LoVo (cell line): ENCODE measurements around the gene AMER2.

Source experiments
- DNase-seq: peaks from one replicate; pipeline ENCODE4 v3.0.0-alpha.2; 2016; ENCODE audit warnings: low spot score

Gene AMER2, protein sequence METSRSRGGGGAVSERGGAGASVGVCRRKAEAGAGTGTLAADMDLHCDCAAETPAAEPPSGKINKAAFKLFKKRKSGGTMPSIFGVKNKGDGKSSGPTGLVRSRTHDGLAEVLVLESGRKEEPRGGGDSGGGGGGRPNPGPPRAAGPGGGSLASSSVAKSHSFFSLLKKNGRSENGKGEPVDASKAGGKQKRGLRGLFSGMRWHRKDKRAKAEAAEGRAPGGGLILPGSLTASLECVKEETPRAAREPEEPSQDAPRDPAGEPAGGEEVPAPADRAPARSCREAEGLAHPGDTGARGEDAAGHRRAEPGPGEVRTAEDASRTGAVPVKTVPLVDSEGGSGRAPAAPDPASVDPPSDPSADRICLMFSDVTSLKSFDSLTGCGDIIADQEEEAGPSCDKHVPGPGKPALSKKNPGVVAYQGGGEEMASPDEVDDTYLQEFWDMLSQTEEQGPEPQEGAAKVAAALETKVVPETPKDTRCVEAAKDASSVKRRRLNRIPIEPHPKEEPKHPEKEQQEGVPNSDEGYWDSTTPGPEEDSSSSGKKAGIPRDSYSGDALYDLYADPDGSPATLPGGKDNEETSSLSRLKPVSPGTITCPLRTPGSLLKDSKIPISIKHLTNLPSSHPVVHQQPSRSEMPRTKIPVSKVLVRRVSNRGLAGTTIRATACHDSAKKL

DNA sequence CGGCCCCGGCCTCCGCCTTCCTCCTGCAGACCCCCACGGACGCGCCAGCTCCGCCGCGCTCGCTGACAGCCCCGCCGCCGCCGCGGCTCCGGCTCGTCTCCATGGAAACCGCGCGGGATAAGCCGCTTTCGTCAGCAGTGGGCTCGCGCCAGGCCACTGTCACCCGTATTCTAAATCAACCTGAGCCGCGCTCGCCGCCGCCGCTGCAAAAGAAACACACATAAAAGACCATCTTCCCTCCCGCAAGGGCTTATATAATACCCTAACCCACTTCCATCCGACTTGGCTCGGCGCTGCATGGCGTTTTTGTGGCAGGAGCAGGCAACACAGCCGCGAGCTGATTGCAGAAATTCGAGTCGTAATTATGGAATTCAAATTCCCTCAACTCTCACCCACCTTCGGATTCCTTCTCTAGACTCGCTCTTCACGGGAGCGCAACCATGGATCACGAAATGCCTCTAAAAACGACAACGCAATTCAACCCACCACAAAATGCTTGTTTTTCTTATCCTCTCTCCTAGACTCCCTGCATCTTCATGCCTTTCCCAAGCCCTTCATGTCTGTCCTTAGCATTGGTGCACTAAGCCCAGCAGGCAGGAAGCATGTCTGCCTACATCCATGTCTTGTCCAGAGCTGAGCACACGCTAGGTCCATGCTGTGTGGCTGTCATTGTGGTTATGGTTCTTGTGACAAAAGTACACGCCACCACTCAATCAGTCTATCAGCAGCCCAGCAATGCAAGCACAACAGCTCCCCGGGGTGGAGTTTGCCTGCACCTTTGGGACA lies at the start of gene AMER2:
Gene AMER2, minus strand, starts transcription at position 772 of the 786 bp plus-strand sequence. Its CDS starts 669 bp downstream, at position 103.
- no peak for DNase-seq

- no peak for DNase-seq
Measured at GRCh38 chr13:25218019-25218418, 45.9 kb upstream of the AMER2 start.

- DNase-seq = no peak
Measured at GRCh38 chr13:25217023-25217885, 45.2 kb upstream of the AMER2 start.

- no peak for DNase-seq
Measured at GRCh38 chr13:25215253-25215575, 43.1 kb upstream of the AMER2 start.

- no peak for DNase-seq
Measured at GRCh38 chr13:25214491-25215252, 42.6 kb upstream of the AMER2 start.

- DNase-seq = no peak
Measured at GRCh38 chr13:25213715-25214114, 41.6 kb upstream of the AMER2 start.

- DNase-seq = no peak
Measured at GRCh38 chr13:25210842-25211569, 38.9 kb upstream of the AMER2 start.

GRCh38 chr13:25207291-25207810 lies 35.3 kb upstream of the AMER2 start:
- no peak for DNase-seq

DNA sequence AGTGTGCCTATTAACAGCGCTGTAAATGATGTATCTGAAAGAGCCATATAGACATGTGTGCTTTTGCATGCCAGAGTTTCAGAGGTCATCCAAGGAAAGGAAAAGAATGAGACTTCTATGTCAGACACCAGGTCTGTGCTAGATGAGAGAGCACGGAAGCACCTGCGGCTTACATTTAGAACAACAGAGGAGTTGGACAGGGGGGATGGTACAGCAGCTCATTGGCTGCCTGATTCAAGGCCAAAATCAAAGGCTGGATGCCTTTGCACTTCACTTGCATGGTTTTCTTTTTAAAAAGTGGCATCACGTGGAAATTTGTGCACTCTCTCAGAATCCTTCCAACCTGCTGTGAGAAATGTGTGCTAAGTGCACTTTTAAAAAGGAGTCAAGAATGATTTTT lies 32.8 kb upstream of the AMER2 start:
- no peak for DNase-seq

DNA sequence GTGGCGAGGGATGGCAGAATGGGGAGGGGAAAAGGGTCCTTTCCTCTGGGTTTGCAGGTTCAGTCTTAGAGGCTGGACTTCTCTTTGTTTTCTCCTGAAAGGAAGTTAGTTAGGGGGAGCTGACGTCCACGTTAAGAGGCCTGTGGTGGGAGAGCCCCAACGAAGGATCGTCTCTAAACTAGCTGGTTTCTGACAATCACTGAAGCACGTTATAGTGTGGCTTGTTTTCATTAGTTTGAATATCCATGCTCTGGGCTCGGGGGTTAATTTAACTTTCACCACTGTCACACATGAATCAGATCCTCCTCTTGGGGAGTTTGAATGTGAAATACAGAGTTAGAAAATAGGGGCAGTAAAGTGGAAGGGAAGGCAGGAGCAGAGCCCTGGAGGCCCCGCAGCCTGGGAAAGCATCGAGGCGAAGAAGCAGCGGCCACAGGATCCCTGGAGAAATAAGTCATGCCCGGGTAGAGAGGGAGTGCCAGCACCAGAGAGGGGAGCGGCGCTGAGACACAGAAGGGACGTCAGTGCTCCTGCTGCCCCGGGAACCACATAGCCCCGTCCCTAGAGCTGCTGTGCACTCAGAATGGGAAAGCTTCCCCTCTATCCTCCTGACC lies 31.1 kb upstream of the AMER2 start:
- no peak for DNase-seq

DNA sequence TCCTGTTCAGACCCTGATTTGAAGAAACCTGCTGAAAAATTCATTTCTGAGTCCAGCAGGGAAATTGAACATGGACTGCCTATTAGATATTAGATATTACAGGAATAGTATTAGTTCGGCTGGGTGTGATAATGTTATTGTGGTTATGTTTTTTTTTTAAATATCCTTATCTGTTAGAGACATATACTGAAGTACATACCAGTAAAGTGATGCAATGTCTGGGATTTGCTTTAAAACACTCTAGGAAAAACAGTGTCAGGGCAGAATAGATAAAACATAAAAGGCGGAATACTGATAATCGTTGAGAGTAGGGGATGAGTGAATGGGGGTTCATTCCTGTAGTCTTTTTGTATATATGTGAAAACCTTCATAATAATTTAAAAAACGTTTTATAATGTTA lies 28.7 kb upstream of the AMER2 start:
- DNase-seq = no peak

- DNase-seq = no peak
Measured at GRCh38 chr13:25198647-25199046, 26.6 kb upstream of the AMER2 start.

DNA sequence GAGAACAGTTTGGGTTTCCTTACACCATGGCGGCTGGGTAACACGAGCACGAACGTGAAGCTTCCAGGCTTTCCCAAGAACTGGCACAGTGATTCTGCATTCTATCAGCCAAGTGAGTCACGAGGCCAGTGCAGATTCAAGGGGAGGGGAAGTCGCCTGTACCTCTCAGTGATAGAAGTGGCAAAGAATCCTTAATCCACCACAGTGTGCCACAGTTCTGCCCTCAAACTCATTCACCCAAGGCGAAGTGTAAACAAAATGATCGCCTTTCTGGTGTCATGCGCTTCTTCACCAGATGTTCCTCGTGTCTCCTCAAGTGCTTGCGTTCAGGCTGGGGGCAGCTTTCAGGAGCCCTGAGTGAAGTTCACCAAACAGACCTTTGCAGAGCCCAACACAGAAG lies 24.9 kb upstream of the AMER2 start:
- no peak for DNase-seq

DNA sequence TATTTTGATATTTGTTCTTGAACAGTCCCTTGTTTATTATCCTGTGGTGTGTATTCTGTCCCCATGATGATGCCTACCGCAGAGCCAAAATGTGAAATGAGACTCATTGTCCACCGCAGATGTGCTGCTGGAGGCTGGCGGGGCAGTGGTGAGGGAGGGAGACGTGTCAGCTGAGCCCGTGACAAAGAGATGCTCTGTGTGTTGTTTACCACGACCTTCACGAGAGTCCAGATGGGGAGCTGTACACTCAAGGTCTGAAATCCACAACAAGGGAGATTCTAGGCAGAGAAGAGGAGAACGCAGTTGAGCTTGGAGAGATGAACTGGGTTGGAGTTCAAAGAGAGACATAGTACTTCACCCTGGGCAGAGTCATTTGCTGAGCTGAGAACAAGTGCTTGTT lies 20.8 kb upstream of the AMER2 start:
- DNase-seq = no peak

DNA sequence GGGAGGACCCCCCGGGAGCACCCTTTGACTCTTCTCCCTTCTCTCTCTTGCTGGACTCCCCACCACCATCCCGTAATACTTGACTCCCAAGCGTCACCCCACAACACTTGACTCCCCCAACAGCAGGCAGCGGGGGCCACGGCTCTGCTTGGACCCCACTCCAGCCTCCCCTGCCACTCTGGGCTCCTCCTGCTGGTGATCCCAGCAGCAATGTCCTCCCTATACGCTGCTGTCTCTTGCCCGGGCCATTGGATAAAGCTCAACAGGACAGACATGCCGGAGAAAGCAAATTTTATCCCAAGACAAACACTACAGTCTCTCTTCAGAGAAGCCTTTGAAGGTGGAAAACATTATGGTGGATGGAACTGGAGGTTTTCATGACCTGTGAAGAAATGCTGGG lies 20.4 kb upstream of the AMER2 start:
- DNase-seq = no peak

GRCh38 chr13:25192052-25192451 lies 20.0 kb upstream of the AMER2 start:
- DNase-seq = no peak

DNA sequence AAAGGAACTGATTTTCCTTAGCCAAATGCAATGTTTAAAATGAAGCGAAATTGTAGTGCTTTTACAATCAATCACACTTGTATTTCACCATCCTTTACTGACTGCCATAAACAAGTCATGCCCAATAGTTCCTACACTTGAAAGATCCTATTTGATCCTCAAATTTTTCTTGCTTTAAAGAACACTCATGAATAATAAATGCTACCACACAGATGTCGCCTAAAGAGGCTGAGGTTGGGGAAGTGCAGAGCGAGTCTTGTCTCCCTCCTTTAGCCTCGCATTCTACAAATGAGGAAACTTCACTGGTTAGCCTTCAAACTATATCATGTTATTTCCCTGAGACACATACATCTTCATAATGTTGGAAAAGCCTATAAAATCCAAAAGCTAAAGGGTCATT lies 18.7 kb upstream of the AMER2 start:
- no peak for DNase-seq

- DNase-seq = no peak
Measured at GRCh38 chr13:25190256-25190655, 18.2 kb upstream of the AMER2 start.

- no peak for DNase-seq
Measured at GRCh38 chr13:25187596-25187995, 15.5 kb upstream of the AMER2 start.

DNA sequence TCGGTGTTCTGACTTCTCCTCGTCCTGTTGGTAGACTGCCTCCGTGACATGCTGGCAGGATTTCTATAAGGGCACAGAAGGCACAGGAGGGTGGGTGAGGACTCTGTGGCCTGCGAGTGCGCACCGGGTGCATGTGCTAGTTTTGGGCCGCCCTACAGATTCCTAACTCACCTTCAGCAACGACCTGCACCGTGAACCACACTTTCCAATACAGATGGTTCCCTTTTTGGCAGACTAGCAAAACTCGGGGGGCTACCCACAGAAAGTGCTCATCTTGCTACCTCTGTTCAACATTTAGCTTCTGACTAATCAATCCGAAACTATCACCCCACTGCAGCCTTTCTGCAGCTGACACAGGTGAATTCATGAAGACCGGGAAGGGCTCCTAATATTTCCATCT lies 14.1 kb upstream of the AMER2 start:
- DNase-seq = no peak
